ENCODE data around the gene VLDLR. TPM values are rescaled to one million over a fixed set of nuclear protein-coding genes. Genes with fewer than 3 reads are reported as not detected.
"Not testable (repeated sequence)": the region's sequence is repeated elsewhere in the genome, so short reads cannot be mapped to it uniquely, and the experiment has no call there.

VLDLR gene
- total RNA-seq, 1 donor from 2014 or later, result 28.8 TPM

DNA sequence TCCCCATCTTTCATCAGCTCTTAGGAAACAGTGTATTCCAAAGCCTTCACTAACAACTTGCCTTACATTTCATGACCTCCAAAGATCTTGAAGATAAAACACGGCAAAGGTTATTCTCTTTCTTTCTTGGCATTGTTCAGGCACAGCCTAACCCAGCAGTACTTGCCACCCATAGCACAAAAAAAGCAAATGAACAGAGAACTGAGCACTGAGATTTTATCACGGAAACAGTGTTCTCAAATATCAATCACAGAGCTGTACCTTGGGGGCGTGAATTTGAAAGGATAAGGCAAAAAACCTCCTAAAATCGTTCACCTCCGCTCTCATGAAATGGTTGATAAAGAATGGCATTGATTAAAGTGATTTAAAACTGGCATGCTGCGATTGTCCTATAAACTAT is 78.8 kb downstream of the VLDLR start:
- no peak for DNase-seq
- Mint-ChIP-seq H3K4me1 (ENCODE audit: low read depth, unreplicated experiment) (peaks cover 18% of the 10 kb centered on the region), H3K36me3 (ENCODE audit: unreplicated experiment) (no peaks in the 10 kb centered on the region), H3K4me3 (ENCODE audit: unreplicated experiment) (no peak overlapping the region), H3K27ac (ENCODE audit: unreplicated experiment) (no peak overlapping the region), H3K9me3 (ENCODE audit: unreplicated experiment) (peaks cover 2% of the 10 kb centered on the region), H3K27me3 (ENCODE audit: unreplicated experiment) (no peaks in the 10 kb centered on the region)
- no peak for TF ChIP-seq CTCF (IDR thresholded peaks at IDR 0.05; ENCODE audit: partially characterized antibody, unreplicated experiment)

- Mint-ChIP-seq H3K27ac (ENCODE audit: unreplicated experiment) (no peak overlapping the region), H3K4me3 (ENCODE audit: unreplicated experiment) (no peak overlapping the region), H3K27me3 (ENCODE audit: unreplicated experiment) (no peaks in the 10 kb centered on the region), H3K4me1 (ENCODE audit: low read depth, unreplicated experiment) (peaks cover 18% of the 10 kb centered on the region), H3K9me3 (ENCODE audit: unreplicated experiment) (peaks cover 2% of the 10 kb centered on the region), H3K36me3 (ENCODE audit: unreplicated experiment) (no peaks in the 10 kb centered on the region)
- DNase-seq, result no peak
- TF ChIP-seq CTCF (IDR thresholded peaks at IDR 0.05; ENCODE audit: partially characterized antibody, unreplicated experiment), result no peak
Observed at GRCh38 chr9:2700909-2701550, 79.4 kb downstream of the VLDLR start.

GRCh38 chr9:2704504-2704903 is 82.9 kb downstream of the VLDLR start:
- Mint-ChIP-seq H3K4me1 (ENCODE audit: low read depth, unreplicated experiment) (peaks cover 25% of the 10 kb centered on the region), H3K27me3 (ENCODE audit: unreplicated experiment) (no peaks in the 10 kb centered on the region), H3K36me3 (ENCODE audit: unreplicated experiment) (no peaks in the 10 kb centered on the region), H3K9me3 (ENCODE audit: unreplicated experiment) (peaks cover 2% of the 10 kb centered on the region), H3K27ac (ENCODE audit: unreplicated experiment) (no peak overlapping the region), H3K4me3 (ENCODE audit: unreplicated experiment) (no peak overlapping the region)
- DNase-seq, result no peak
- no peak for TF ChIP-seq CTCF (IDR thresholded peaks at IDR 0.05; ENCODE audit: partially characterized antibody, unreplicated experiment)

- not testable (repeated sequence) for H3K27me3 Mint-ChIP-seq (ENCODE audit: unreplicated experiment); H3K27ac Mint-ChIP-seq (ENCODE audit: unreplicated experiment); H3K4me3 Mint-ChIP-seq (ENCODE audit: unreplicated experiment); H3K9me3 Mint-ChIP-seq (ENCODE audit: unreplicated experiment); H3K36me3 Mint-ChIP-seq (ENCODE audit: unreplicated experiment); DNase-seq
- peaks cover 22% of the 10 kb centered on the region for H3K4me1 Mint-ChIP-seq (ENCODE audit: low read depth, unreplicated experiment)
Observed at GRCh38 chr9:2707256-2707655, 85.7 kb downstream of the VLDLR start.

Other genes starting within 250 kb of the VLDLR start
- gene KCNV2, start 95.7 kb downstream of the VLDLR start, total RNA-seq (ENCODE audit: unreplicated experiment), result not detected
- 33.4 TPM for gene PUM3, start 222.3 kb downstream of the VLDLR start, total RNA-seq (ENCODE audit: unreplicated experiment)